ENCODE data around the gene PARP6. TPM values are rescaled to one million over a fixed set of nuclear protein-coding genes. Genes with fewer than 3 reads are reported as not detected.

Gene PARP6
- total RNA-seq, 3 donors from 2014 or later = 32.9 to 89.3 (median 61.4) TPM

DNA sequence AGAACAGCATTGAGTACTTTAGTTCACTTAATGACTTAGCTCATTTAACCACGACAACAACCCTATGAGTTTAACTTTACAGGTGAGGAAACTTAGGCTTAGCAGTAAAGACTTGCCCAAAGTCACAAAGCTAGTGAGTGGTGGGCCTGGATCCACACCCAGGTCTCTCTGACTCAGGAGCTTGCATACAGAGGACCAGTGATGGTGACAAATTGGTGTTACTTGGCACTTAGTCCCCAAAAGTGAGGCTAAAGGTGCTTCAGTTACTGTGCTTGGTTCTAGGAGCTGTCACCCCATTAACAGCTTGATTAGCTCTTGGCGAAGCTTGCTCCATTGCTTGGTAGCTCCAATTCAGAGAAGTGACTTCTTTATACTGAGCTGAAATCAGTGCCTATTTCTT lies 41.5 kb upstream of the PARP6 start:
- Histone ChIP-seq H3K4me3 (no peak overlapping the region), H3K9me3 (no peaks in the 10 kb centered on the region), H3K4me1 (ENCODE audit: low read depth) (no peaks in the 10 kb centered on the region), H3K36me3 (ENCODE audit: low read depth) (no peaks in the 10 kb centered on the region)
- ATAC-seq (no peak), DNase-seq (no peak)
- intact Hi-C loops (cut with DNase I, micrococcal nuclease) = no loop called here
- TF ChIP-seq, protein P1, sequence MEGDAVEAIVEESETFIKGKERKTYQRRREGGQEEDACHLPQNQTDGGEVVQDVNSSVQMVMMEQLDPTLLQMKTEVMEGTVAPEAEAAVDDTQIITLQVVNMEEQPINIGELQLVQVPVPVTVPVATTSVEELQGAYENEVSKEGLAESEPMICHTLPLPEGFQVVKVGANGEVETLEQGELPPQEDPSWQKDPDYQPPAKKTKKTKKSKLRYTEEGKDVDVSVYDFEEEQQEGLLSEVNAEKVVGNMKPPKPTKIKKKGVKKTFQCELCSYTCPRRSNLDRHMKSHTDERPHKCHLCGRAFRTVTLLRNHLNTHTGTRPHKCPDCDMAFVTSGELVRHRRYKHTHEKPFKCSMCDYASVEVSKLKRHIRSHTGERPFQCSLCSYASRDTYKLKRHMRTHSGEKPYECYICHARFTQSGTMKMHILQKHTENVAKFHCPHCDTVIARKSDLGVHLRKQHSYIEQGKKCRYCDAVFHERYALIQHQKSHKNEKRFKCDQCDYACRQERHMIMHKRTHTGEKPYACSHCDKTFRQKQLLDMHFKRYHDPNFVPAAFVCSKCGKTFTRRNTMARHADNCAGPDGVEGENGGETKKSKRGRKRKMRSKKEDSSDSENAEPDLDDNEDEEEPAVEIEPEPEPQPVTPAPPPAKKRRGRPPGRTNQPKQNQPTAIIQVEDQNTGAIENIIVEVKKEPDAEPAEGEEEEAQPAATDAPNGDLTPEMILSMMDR (IDR thresholded peaks at IDR 0.05) = no peak

DNA sequence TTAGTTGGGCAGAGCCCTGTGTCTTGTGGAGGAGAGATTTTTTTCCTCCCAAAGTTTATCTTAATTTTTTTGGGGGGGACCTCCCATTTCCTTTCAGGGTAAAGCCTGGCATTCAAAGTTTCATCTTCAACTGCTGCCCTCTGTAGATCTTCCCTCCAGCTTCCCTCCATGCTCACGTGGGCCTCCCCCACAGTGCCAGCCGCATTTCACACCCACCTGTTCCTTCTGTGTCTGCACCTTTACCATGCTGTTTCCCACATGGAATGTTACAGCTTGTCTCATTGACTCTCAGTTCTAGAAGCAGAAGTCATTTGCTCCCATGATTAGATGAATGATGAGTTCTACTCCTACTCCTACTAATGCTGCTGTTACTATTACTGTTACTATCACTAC lies 41.1 kb upstream of the PARP6 start:
- intact Hi-C loops (cut with DNase I, micrococcal nuclease) = no loop called here
- DNase-seq = no peak
- no peaks in the 10 kb centered on the region for H3K36me3 ChIP-seq (ENCODE audit: low read depth)
- no peaks in the 10 kb centered on the region for H3K4me1 ChIP-seq (ENCODE audit: low read depth)
- H3K4me3 ChIP-seq = no peak overlapping the region
- TF ChIP-seq, protein P1 (IDR thresholded peaks at IDR 0.05) = no peak
- no peak for ATAC-seq
- no peaks in the 10 kb centered on the region for H3K9me3 ChIP-seq

GRCh38 chr15:72312605-72313447 lies 40.5 kb upstream of the PARP6 start:
- Histone ChIP-seq H3K4me1 (ENCODE audit: low read depth) (no peaks in the 10 kb centered on the region), H3K4me3 (no peak overlapping the region), H3K9me3 (no peaks in the 10 kb centered on the region), H3K36me3 (ENCODE audit: low read depth) (no peaks in the 10 kb centered on the region)
- TF ChIP-seq, protein P1 (IDR thresholded peaks at IDR 0.05) = peak; percentile 58
- peak in 2 of 3 donors; percentile 62 to 70 for DNase-seq
- intact Hi-C loops (cut with DNase I, micrococcal nuclease) = no loop called here
- peak; percentile 93 for ATAC-seq

GRCh38 chr15:72307026-72307425 lies 34.7 kb upstream of the PARP6 start:
- no peaks in the 10 kb centered on the region for H3K4me1 ChIP-seq (ENCODE audit: low read depth)
- H3K4me3 ChIP-seq = no peak overlapping the region
- TF ChIP-seq, protein P1 (IDR thresholded peaks at IDR 0.05) = no peak
- no peak for ATAC-seq
- no peaks in the 10 kb centered on the region for H3K9me3 ChIP-seq
- no peaks in the 10 kb centered on the region for H3K36me3 ChIP-seq (ENCODE audit: low read depth)
- intact Hi-C loops (cut with DNase I, micrococcal nuclease) = no loop called here
- no peak for DNase-seq

GRCh38 chr15:72306211-72306785 lies 33.9 kb upstream of the PARP6 start:
- ATAC-seq (no peak), DNase-seq (no peak)
- Histone ChIP-seq H3K4me3 (no peak overlapping the region), H3K9me3 (no peaks in the 10 kb centered on the region), H3K4me1 (ENCODE audit: low read depth) (no peaks in the 10 kb centered on the region), H3K36me3 (ENCODE audit: low read depth) (no peaks in the 10 kb centered on the region)
- TF ChIP-seq, protein P1 (IDR thresholded peaks at IDR 0.05) = no peak
- intact Hi-C loops (cut with DNase I, micrococcal nuclease) = no loop called here
